UCSD-AML1 (cell line): ENCODE measurements around the gene ZNF678.
"Not testable (repeated sequence)": the region's sequence is repeated elsewhere in the genome, so short reads cannot be mapped to it uniquely, and the experiment has no call there.

ENCODE experiments used
- DNase-seq: peaks from one replicate; lab custom pipeline; 2025; ENCODE audit not compliant: unreplicated experiment; lab: John Stamatoyannopoulos, UW

The ZNF678 gene

DNA sequence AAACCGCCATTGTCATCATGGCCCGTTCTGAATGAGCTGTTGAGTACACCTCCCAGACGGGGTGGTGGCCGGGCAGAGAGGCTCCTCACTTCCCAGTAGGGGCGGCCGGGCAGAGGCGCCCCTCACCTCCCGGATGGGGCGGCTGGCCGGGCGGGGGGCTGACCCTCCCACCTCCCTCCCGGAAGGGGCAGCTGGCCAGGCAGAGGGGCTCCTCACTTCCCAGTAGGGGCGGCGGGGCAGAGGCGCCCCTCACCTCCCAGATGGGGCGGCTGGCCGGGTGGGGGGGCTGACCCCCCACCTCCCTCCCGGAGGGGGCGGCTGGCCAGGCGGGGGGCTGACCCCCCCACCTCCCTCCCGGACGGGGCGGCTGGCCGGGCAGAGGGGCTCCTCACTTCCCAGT is 147.1 kb downstream of the ZNF678 start:
- not testable (repeated sequence) for DNase-seq

DNA sequence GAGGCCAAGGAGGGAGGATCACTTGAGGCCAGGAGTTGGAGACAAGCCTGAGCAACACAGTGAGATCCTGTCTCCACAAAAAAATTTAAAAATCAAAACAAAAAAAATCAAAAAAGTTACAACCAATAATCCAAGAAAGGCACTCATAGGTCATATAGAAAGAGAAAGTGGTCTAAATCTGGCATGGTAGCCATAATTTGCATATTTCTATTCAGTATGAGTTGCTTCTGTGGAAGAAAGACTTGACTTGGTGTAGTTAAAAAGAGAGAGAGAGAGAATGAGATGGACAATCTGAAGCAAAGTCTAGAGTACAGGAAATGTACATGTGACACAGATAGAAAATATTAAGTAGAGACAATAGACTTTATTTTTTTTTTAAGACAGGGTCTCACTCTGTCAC is 149.3 kb downstream of the ZNF678 start:
- DNase-seq: no peak

DNA sequence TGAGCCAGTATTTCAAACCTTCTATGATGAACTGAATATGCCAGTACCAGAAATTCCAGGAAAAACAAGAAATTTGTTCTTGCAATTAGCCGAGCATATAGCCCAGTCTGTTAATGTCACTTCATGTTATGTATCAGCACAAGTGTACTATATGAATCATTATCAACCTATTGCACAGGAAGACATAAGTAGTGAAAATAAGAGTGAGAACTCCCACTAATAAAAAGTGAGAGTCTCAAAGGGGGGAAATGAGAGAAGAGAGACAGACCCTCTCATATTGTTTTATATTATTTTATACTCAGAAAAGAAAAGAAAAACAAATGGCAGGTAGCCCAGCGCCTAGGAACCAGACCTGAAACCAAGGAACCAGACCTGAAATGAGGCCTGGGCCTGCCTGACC is 155.6 kb downstream of the ZNF678 start:
- no peak for DNase-seq

DNA sequence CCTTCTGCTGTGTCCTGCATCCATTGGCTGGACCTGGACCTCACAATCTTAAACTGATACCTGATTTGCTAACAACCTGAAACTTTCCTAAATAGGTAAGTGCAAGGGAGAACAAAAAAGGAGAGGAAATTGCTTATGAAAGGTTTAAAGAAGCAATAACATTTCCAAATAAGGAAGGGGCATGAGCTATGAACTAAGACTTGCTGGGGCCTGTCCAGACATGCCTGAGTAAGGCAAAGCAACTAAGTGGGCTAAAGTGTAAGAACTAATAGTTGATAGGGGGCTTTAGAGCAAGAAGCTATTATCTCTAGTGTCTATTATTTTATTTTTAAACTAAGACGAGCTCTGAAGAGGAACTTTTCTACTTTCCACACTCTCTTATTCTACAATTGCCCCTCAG is 160.1 kb downstream of the ZNF678 start:
- DNase-seq: no peak

DNA sequence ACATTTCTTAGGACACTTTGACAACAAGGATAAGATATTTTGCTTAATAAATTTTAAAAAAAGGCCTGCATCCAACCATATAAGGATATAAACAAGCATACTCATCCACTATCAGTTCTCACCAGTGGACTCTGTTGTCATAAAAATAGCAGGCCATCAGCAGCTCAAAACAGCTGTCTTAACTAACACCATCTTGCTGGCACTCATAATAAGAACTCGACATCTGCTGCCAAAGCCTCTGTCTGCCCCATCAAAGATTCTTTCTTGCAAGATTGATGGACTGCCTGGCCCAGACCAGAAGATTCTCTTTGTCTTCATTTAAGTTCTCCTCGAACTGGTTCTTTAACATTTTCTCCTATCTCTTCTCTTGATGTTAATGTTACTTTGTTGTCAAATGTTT is 161.7 kb downstream of the ZNF678 start:
- DNase-seq: no peak

DNA sequence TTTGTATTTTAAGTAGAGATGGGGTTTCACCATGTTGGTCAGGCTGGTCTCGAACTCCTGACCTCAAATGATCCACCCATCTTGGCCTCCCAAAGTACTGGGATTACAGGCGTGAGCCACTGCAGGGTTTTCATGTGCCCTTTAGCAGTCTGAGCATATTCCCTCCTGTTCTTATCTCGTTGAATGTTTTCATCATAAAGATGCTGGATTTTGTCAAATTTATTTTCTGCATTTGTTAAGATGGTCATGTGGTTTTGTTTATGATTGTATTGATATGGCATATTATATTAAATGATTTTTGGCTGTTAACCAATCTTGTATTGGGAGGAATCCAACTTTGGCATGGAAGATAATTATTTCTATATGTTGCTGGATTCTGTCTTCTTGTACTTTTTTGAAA is 163.0 kb downstream of the ZNF678 start:
- no peak for DNase-seq
